IPS DF 19.7 (cell line): ENCODE results near the gene ZNF197.
A peak's percentile ranks its signal among the peaks of the same experiment; 100 is the strongest.
"Not testable (repeated sequence)": the region's sequence is repeated elsewhere in the genome, so short reads cannot be mapped to it uniquely, and the experiment has no call there.

ENCODE experiments used
- DNase-seq: peaks from one replicate; pipeline ENCODE4 v3.0.0-alpha.2; 2013; ENCODE audit warnings: low read depth, low spot score

ZNF197 gene

DNA sequence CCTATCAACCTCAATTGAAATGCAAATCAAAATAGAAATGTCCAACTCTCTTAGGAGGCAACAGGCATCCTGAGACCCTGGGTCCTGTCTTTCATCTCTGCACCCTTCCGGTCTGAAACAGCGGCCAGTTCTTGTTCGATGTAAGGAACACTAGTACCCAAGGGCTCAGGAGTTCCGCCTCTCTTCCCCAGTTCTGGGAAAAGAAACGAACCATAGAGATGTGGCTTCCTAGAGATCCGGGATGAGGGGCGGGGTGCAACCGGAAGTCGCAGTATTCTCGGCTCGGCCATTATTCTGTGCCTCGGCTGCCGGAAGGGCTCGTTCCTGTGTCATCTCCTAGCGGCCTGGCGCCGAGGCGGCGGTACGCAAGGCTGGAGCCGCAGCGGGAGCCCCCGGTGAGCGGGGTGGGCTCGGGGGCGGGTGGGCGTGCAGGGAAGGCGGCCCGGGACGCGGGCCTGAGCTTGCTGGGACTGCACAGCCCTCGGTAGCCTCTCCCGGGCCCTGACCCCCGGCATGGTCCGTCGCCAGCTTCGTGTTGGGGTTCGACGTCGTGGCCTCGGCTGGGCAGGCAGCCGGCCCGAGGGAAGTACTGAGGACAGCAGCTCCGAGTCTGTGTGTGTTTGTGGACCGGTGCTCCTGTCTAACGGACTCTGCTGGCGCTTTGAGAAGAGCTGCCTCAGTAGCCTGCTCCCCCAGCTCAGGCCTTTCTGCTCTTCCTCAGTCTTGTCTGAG lies at the start of gene ZNF197:
Gene ZNF197 (plus strand): TSS at position 288 of the 732 bp plus-strand sequence. CDS start 4,119 bp downstream, outside the sequence.
- peak; percentile 90 for DNase-seq

- no peak for DNase-seq
These were observed 48.2 kb upstream of the ZNF197 start for GRCh38 chr3:44576613-44577012.

- DNase-seq: not testable (repeated sequence)
These were observed 47.4 kb upstream of the ZNF197 start for GRCh38 chr3:44577354-44577952.

GRCh38 chr3:44578316-44578715 lies 46.5 kb upstream of the ZNF197 start:
- DNase-seq: not testable (repeated sequence)

DNA sequence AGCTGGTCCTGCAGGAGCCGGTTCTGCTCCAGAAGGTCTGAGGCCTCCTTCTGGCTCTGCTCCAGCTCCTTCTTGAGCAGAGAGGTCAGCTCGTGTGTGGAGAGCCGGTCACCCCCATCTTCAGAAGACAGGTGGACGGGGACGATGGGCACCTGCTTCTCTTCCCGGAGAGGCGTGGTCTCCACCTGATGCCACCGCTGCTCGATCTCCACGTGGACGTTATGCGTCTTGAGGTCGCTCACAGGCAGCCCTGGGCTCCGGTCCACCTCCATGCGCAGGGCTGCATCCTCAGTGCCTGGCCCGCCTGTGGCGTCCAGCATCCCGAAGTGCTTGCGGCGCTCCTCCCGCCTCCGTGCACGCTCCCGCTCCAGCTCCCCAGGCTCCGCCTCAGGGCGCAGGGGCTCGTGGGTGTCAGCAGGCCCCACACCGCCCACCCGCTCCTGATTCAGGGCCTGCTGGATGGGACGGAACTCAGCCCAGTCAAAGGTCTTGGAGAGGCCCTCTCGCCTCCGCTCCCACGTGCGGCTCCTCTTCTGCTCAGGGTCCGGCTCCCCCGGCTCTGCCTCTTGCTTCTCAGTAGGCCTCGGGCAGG lies 45.8 kb upstream of the ZNF197 start:
- DNase-seq: not testable (repeated sequence)

DNA sequence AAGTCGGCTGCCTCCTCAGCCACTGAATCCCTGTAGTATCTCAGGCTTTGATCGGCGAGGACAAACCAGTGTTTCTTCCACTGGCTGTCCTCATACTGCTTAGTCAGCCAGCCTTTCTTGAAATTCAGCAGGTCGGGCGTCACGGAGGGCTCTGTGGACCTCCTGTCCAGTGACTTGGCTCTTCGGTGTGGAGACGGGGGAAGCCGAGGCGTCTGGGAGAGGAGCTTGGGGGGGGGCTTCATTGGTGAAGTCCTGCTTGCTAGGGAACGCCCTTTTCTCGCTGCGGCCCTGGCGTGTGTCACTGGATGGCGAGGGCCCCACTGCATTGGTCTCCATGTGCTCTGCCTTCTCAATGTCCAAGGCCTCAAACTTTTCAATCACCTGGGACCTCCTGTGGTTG lies 45.1 kb upstream of the ZNF197 start:
- not testable (repeated sequence) for DNase-seq

DNA sequence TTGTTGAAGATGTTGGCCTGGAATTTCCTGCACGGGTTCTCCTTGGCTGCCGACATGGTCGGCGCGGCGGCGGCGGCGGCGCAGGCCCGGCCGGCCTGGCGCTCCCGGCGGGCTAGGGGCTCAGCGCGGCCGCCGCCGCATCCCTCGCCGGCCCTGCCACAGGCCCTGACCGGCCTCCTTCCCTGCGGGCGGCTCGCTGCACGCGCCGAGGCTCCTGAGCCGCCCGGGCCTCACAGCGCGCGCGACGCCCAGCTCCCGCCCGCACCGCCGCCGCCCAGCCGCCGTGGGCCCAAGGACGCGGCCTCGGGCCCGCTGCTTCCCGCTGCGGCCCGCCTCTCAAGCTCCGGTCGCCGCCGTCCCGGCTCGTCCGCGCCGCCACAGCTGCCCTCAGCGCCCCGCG lies 43.9 kb upstream of the ZNF197 start:
- DNase-seq: not testable (repeated sequence)

DNA sequence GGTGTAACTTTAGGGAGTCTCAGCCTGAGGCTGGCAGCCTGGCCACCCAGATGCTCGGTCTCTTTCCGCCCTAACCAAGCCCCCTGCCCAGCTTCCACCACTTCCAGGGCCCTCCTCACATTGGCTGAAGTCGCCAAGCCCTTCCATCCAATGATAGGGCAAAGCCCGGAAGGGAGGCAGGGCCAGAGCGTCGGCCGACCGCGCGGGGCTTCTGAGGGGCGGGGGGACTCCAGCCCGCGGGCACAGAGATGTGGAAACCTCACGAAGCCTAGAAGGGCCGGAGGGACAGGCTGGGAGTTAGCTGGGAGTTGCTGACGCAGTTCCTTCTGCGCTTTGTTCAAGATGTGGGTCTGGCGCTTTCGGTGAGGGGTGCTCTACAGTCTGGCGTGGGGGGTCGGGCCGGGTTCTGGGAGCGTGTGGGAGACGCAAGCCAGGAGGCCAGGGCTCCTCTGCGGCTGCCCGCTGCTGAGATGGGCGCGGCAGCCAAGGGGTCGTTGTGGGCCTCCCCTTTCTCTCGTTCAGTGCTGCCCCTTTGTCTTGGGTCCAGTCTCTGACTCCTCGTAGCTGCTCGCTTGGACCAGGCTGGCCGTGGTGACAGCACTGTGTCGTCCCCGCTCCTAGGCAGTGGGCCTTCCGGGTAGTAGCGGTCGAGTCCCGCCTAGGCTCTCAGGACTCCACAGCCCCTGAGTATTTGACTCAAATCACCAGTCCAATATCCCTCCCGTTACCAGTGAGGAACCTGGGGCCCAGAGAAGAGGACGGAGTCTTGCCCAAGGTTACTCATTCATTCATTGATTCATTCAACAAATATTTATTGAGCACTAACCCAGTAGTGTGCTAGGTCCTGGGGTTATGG lies 40.0 kb upstream of the ZNF197 start, which contains the start of gene ZNF660:
Gene ZNF660 (plus strand): TSS at position 319 of the 856 bp plus-strand sequence. CDS start 9,230 bp downstream, outside the sequence.
- DNase-seq: peak; percentile 79

DNA sequence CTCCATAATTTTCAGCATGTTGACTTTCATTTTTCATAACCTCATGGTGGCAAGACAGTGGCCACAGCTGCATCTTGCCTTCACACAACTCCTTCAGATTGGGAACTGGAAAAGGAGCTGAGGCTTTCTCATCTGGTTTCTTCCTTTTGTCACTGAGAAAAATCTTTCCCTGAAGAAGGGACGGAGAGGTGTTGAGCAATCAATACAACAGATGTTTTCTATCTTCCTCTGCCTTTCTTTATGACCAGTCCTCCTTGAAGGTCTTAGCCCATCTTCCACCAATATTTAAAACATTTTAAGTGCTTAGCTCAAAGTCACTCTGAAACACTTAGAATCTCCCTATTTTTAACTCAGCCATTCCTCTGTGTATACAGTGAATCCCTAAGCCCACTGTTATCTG lies 28.2 kb upstream of the ZNF197 start:
- DNase-seq: no peak

GRCh38 chr3:44601749-44602148 lies 23.1 kb upstream of the ZNF197 start:
- no peak for DNase-seq

- DNase-seq: no peak
These were observed 12.2 kb upstream of the ZNF197 start for GRCh38 chr3:44612678-44613077.

DNA sequence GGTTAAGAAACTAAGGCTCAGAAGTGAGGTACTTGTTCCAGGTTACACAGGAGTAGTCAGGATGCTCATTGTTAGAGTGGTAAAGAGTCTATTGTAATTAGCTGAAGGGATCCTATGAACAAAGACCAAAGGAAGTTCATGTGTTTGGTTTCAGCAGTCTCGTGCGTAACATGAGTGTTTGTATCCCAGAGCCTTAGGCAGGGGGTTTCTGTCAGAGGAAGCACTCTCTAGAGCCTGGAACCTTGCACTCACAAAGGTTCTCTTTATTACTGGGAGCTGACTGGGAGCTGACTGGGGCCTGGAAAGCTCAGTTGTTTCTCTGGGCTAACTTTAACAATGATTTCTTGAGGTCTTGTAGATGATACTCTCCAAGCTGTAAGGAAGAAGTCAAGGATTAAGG lies 3.9 kb downstream of the ZNF197 start:
- DNase-seq: no peak

DNA sequence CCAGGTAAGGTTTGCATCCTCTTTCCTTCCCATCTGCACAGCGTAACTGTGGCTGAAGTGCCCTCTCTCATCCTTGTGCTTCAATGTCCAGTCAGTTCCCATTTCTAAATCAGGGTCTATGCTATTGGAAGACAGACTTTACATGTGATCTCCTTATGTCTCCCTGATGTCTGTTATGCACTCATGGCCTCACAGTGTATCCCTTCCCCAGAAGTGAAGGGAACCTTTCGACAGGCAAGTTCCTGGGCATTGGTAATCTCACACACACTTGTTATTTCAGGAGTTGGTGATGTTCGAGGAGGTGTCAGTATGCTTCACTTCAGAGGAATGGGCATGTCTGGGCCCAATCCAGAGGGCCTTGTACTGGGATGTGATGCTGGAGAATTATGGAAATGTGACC lies 7.4 kb downstream of the ZNF197 start:
- no peak for DNase-seq

DNA sequence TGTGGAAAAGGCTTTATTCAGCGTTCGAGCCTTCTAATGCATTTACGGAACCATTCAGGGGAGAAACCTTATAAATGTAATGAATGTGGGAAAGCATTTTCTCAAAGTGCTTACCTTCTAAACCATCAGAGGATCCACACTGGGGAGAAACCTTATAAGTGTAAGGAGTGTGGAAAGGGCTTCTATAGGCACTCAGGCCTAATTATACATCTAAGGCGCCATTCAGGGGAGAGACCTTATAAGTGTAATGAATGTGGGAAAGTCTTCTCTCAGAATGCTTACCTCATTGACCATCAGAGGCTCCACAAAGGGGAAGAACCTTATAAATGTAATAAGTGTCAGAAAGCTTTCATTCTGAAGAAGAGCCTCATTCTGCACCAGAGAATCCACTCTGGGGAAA lies 17.5 kb downstream of the ZNF197 start:
- no peak for DNase-seq

- no peak for DNase-seq
These were observed 18.2 kb downstream of the ZNF197 start for GRCh38 chr3:44643024-44643423.

DNA sequence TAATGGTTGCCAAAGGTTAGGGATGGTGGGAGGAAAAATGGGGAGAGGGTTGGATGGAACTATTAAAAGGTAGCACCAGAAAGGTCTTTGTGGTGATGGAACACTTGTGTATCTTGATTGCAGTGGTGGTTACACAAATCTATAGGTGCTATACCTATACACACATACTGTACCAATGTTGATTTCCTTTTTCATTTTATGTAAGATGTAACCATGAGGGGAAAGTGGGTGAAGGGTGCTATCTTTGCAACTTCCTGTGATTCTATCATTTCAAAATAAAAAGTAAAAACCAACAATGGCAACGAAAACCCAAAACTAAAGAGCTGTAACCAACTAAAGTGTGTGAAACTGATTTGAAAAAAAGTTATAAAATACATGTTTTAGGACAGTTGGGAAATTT lies 22.9 kb downstream of the ZNF197 start:
- no peak for DNase-seq

GRCh38 chr3:44648564-44649229 lies 23.9 kb downstream of the ZNF197 start, which contains the start of gene ZNF35:
TSS of gene ZNF35 (plus strand) at chr3:44648732. CDS start at chr3:44651068, 2,336 bp downstream.
- DNase-seq: peak; percentile 92

DNA sequence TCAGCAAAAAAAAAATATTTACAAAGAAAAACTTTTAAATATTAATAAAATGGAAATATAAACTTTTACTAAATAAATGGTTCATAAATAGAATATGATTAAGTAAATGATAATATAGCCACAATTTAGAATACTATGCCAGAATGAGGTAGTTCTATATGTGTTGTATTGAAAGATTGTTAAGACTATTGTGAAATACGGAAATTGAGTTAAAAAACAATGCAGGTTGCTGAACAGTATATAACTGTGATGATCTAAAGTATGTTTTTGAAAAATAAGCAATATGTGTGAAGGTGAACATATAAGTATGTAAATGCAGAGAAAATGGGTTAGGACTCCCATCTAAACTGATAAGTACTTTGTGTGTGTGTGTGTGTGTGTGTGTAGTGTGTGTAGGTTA lies 24.9 kb downstream of the ZNF197 start:
- no peak for DNase-seq

DNA sequence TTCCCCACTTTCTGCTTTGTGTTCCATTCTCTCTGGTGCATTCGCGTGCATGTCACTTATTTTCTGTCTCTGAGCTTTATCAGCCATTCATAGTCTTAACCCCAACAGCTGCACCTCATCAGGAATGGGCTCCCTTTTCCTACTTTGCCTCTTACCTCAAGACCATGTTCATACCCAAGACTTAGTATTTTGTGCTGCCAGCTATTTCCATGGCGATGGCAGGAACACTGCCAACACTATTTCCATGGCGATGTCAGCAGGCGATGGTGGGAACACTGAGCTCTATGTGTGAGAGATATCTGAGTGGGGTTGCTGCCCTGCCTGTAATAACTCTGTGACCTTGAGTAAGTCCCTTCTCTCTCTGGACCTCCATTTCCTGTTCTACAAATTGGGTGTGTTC lies 29.2 kb downstream of the ZNF197 start:
- no peak for DNase-seq

- no peak for DNase-seq
These were observed 34.2 kb downstream of the ZNF197 start for GRCh38 chr3:44659015-44659414.

GRCh38 chr3:44659434-44659833 lies 34.6 kb downstream of the ZNF197 start:
- DNase-seq: no peak
